DND-41 (cell line): Measurements from ENCODE around the gene SPNS3.
A peak's percentile ranks its signal among the peaks of the same experiment; 100 is the strongest.

ENCODE experiments used
- ATAC-seq: fragments of 200-7000 bp; cut with Tn5 transposase; 3 replicates; pipeline ENCODE4 v1.9.1; 2021; ENCODE audit warnings: low read depth; ENCODE audit not compliant: insufficient read depth
- DNase-seq: peaks from one replicate; pipeline ENCODE4 v3.0.0-alpha.2; 2020
- H2AFZ ChIP-seq: 2 replicates; pipeline ENCODE4 v1.6.0; 2012; ENCODE audit warnings: low read depth, low read length
- H3K27ac ChIP-seq: 2 replicates; pipeline ENCODE4 v1.5.1; 2012; ENCODE audit warnings: low read length, inconsistent platforms
- H3K27me3 ChIP-seq: fragments of 200-600 bp; sonication (generic); 2 replicates; pipeline ENCODE4 v1.6.0; 2012; ENCODE audit warnings: low read length, mild to moderate bottlenecking, inconsistent platforms; ENCODE audit not compliant: insufficient read depth, poor library complexity
- H3K36me3 ChIP-seq: 2 replicates; pipeline ENCODE4 v1.5.1; 2012; ENCODE audit warnings: low read length, inconsistent platforms; ENCODE audit not compliant: insufficient read depth
- H3K4me1 ChIP-seq: 2 replicates; pipeline ENCODE4 v1.5.1; 2012; ENCODE audit warnings: mild to moderate bottlenecking, low read length; ENCODE audit not compliant: insufficient read depth
- H3K4me2 ChIP-seq: 2 replicates; pipeline ENCODE4 v1.6.0; 2012; ENCODE audit warnings: mild to moderate bottlenecking, moderate library complexity, low read length, inconsistent platforms; ENCODE audit not compliant: insufficient read depth
- H3K4me3 ChIP-seq, 2 experiments: fragments of 200-600 bp in 1 of 2; shearing (Covaris generic) in 1 of 2; 2 replicates each; pipeline ENCODE4 v1.5.1; 2012 to 2016; ENCODE audit warnings: inconsistent platforms in 2 of 2, low read length in 2 of 2, mild to moderate bottlenecking in 2 of 2, low read depth in 1 of 2, moderate library complexity in 1 of 2
- H3K79me2 ChIP-seq: 2 replicates; pipeline ENCODE4 v1.6.0; 2012; ENCODE audit warnings: low read length, inconsistent platforms; ENCODE audit not compliant: insufficient read depth
- H3K9ac ChIP-seq: 2 replicates; pipeline ENCODE4 v1.6.0; 2012; ENCODE audit warnings: low read depth, mild to moderate bottlenecking, inconsistent platforms, low read length, moderate library complexity
- H3K9me3 ChIP-seq: 2 replicates; pipeline ENCODE4 v1.5.1; 2012; ENCODE audit warnings: low read length, moderate library complexity, mild to moderate bottlenecking, inconsistent platforms; ENCODE audit not compliant: insufficient read depth, severe bottlenecking
- H4K20me1 ChIP-seq: 2 replicates; pipeline ENCODE4 v1.6.0; 2012; ENCODE audit warnings: low read length; ENCODE audit not compliant: insufficient read depth
- CTCF ChIP-seq: IDR thresholded peaks from 2 replicates; pipeline ENCODE4 v1.5.1; 2012; ENCODE audit warnings: borderline replicate concordance, low read length, moderate library complexity, mild to moderate bottlenecking; ENCODE audit not compliant: poor library complexity, severe bottlenecking; ENCODE audit errors: extremely low read depth
- EZH2 ChIP-seq: IDR thresholded peaks from 3 replicates; pipeline ENCODE4 v1.6.1; 2012; ENCODE audit warnings: borderline replicate concordance, low read depth, mild to moderate bottlenecking, moderate library complexity, low read length, inconsistent platforms; ENCODE audit not compliant: severe bottlenecking

SPNS3 gene

GRCh38 chr17:4440690-4441686, 7.2 kb downstream of the SPNS3 start:
- TF ChIP-seq EZH2 (no peak), CTCF (no peak)
- Histone ChIP-seq H3K4me3 (no peak overlapping the region), H3K4me2 (no peak overlapping the region), H3K27ac (peak overlapping the region; percentile 23; the same call in 1 of the 2 replicates), H2AFZ (no peak overlapping the region), H3K9ac (no peak overlapping the region), H3K4me1 (peaks cover 34% of the 10 kb centered on the region), H3K36me3 (peaks cover 29% of the 10 kb centered on the region), H3K27me3 (no peaks in the 10 kb centered on the region), H3K9me3 (no peaks in the 10 kb centered on the region), H4K20me1 (0 out of 2 replicates have a peak, but pooled peaks cover under 1% of the 10 kb centered on the region), H3K79me2 (peaks cover 26% of the 10 kb centered on the region)
- DNase-seq (no peak), ATAC-seq (no peak)

GRCh38 chr17:4442582-4442981, 8.8 kb downstream of the SPNS3 start:
- no peak for ATAC-seq

GRCh38 chr17:4443476-4443875, 9.7 kb downstream of the SPNS3 start:
- Histone ChIP-seq H3K4me1 (peaks cover 9% of the 10 kb centered on the region), H2AFZ (no peak overlapping the region), H3K9me3 (no peaks in the 10 kb centered on the region), H4K20me1 (peaks cover 9% of the 10 kb centered on the region; the same call in 1 of the 2 replicates), H3K4me3 (no peak overlapping the region), H3K27ac (no peak overlapping the region), H3K9ac (no peak overlapping the region), H3K79me2 (peaks cover 17% of the 10 kb centered on the region), H3K4me2 (no peak overlapping the region), H3K36me3 (peaks cover 32% of the 10 kb centered on the region), H3K27me3 (no peaks in the 10 kb centered on the region)
- TF ChIP-seq EZH2 (no peak), CTCF (no peak)
- ATAC-seq: no peak
- no peak for DNase-seq

More at GRCh38 chr17:4442582-4442981, 8.8 kb downstream of the SPNS3 start:
- H3K9ac ChIP-seq: no peak overlapping the region
- H3K79me2 ChIP-seq: peaks cover 23% of the 10 kb centered on the region
- peaks cover 35% of the 10 kb centered on the region for H3K36me3 ChIP-seq
- no peak overlapping the region for H3K4me3 ChIP-seq
- H3K9me3 ChIP-seq: no peaks in the 10 kb centered on the region
- TF ChIP-seq CTCF (no peak), EZH2 (no peak)
- H2AFZ ChIP-seq: no peak overlapping the region
- H3K4me1 ChIP-seq: peaks cover 18% of the 10 kb centered on the region
- H3K27me3 ChIP-seq: no peaks in the 10 kb centered on the region
- H3K27ac ChIP-seq: 0 out of 2 replicates have a peak overlapping the region, but pooled peaks have one; percentile 42
- H3K4me2 ChIP-seq: no peak overlapping the region
- H4K20me1 ChIP-seq: 0 out of 2 replicates have a peak, but pooled peaks cover 5% of the 10 kb centered on the region
- DNase-seq: no peak
